GM11168 (cell line): ENCODE data around the gene COL23A1.
"Not testable (repeated sequence)": the region's sequence is repeated elsewhere in the genome, so short reads cannot be mapped to it uniquely, and the experiment has no call there.

ENCODE experiments used
- in situ Hi-C: fragments of 300-500 bp; cut with MboI; formaldehyde crosslinking; loops from one replicate; pipeline ENCODE4 v1.12.0; 2022; ENCODE audit warnings: low sequenced_read_pairs; ENCODE audit not compliant: unreplicated experiment

COL23A1 gene

DNA sequence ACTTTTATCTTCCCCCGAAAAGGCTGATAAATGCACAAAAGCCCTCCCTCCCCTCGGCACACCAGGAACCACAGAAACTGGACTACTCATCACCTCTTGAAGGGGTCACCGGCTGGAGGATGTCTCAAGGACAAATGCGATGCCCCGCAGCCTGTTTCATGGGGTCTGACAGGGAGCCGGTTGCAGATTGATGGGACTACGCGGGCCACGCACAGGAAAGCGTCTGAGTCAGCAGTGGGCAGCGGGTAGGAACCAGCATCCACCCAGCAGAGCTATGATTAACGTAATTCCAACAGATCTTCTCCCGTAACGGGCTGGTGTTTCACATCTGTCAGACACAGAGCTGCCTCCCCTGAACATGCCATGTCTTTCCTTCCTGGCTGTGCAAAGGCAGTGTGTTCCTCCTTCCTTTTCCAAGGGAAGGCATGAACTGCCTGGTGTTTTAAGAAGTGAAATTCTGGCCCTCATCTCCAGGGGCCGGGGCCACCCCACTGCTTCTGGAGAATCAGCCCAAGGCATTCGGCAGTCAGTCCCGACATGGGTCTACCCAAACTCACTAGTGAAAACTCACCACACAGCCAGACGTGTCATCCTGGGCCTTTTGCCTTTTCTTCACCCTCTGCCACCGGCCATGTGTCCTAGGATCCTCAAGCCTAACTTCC, 213.1 kb downstream of the COL23A1 start:
- in situ Hi-C loops: no loop called here

DNA sequence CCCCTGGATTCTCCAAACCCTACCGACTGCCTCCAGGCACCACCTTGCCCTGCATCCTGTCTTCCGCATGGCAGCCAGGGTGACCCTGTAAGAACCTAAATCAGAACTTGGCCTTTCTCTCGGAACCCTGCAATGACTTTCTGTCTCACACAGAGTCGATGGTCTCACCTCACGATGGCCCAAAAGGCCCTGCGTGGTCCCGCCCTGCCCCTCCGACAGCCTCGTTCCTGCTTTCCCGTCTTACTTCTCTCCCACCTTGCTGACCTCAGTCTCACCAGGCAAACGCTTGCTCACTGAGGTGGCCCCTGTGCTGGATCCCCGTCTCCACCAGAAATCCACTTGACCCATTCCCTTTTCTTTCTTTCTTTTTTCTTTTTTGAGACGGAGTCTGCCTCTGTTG, 214.8 kb downstream of the COL23A1 start:
- in situ Hi-C loops: no loop called here

DNA sequence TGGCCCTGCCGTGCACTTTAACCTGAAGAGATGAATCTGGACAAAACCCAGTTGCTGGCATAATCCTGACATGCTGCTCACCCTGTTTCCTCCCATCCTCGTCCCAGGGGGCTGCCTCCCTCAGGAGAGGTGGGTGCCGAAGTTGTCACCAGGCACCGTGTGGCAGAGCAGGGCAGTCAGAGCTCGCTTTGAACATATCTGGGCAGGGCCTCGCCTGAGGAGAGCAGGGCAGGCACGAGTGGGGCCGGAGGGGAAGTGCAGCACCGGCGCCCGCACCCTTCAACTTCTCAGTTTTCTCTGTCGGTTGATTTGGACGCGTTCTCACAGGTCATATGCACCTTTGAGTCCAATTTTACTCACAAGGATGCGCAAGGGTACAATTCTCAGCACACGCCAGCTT, 216.5 kb downstream of the COL23A1 start:
- in situ Hi-C loops: no loop called here

DNA sequence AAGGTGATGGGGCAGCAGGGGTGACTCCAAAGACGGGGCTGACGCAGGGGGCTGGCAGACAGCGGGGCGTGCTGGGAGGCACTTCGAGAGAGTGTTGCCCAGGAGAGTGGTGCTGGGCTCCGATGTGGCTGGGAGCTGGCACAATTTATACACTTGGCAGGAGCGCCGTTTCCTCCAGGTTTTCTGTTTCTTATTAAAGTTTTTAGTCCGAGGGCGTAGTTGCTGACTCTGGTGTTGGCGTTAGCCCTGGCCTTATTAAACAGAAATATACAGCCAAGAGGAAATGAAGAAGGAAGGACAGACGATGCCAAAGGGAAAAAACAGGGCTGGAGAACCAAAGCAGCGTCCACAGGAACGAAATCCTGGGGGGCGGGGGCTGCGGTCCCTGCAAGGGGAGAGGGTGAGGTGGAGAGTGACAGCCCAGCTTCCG, 218.0 kb downstream of the COL23A1 start:
- in situ Hi-C loops: no loop called here

DNA sequence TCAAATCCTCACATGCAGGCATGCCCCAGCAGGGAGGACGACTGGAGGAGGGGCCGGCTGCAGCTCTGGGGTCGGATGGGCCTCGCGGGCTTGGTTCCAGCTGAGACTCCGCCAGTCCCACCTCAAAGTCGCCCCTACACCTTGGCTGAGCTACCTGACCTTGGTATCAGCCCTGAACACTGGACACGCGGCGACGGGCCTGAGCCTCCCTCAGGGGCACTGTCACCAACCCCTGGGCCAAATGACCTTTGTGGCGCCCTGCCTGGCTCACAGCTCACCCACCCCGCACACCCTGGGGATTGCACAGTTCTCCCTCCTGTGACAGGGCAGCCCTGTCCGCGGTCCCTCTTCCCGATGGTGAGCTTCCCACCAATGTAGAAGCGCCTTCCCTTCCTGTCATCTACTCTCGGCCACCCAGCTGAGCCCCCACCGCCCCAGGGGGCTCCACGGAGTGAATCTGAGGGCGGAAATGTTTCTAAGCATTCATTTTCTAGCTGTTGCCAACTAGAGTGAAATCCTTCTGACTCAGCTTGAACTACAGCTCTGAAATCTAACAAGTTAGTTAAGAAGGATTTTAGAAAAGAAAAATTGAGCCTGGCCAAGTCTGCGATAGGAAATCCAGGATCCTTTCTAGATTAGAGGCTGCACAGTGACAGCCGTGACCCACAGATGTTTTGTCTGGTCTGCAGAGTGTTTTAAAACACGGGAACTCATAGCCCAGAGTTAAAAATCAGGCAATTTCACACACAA, 218.7 kb downstream of the COL23A1 start:
- in situ Hi-C loops: no loop called here

DNA sequence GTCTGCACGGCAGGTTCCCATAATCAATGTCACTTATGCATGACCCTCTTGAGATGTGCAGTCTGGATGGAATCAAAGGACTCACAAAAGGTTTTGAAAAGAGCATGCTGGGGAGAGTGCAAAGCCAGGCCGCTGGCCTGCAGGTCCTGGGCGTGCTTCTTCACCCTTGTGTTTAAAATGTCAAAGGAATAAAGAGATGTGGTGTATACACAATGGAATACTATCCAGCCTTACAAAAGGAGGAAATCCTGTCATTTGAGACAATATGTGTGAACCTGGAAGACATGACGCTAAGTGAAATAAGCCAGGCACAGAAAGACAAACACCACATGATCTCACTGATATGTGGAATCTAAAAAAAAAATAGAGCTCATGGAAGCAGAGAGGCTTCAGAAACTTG, 220.1 kb downstream of the COL23A1 start:
- in situ Hi-C loops: no loop called here

DNA sequence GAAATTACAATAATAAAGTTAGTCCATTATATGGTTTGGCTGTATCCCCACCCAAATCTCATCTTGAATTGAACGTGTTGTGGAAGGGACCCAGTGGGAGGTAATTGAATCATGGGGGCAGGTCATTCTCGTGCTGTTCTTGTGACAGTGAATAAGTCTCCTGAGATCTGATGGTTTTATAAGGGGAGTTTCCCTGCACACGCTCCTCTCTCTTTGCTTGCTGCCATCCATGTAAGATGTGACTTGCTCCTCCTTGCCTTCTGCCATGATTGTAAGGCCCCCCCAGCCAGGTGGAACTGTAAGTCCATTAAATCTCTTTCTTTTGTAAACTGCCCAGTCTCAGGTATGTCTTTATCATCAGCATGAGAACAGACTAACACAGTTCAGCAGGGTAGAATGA, 220.7 kb downstream of the COL23A1 start:
- in situ Hi-C loops: not testable (repeated sequence)

DNA sequence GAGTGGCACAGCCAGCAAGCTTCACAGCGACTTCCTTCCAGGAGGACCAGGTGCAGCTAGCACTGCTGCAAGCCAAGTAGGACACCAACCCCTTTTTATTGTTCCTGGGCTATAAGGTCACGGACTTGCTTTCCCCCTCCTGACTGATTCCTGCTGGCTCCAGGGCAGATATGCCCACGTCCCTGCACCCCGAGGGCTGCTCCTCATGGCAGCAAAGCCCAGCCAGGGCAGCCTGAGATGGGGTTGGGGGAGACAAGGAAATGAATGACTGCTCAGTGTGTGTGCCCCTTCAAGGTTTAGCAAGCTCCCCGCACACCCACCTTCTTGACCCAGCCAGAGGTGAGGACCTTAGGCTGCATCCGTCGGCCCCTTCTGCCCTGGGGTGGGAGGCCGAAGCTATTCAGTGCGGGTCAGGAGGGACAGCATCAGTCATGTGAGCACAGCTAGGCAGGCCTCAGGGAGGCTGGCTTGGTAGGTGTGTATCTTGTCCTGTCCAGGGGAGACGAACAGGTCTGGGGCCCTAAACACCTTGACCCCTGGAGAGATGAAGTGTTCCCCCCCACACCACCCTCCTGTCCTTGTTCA, 221.4 kb downstream of the COL23A1 start:
- in situ Hi-C loops: no loop called here

DNA sequence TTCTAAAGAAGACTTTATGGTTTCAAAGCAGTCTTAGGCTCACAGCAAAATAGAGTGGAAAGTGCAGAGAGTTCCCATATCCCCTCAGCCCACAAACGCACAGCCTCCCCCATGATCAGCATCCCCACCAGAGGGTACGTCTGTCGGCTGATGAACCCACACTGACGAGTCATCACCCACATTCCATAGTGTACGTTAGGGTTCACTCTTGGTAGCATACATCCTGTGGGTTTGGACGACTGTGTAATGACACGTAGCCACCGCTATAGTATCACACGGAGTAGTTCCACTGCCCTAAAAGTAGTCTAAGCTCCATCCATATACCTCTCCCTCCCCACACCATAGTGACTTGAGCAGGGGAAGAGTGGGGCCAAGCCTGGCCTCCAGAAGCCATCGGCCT, 221.9 kb downstream of the COL23A1 start:
- in situ Hi-C loops: no loop called here

DNA sequence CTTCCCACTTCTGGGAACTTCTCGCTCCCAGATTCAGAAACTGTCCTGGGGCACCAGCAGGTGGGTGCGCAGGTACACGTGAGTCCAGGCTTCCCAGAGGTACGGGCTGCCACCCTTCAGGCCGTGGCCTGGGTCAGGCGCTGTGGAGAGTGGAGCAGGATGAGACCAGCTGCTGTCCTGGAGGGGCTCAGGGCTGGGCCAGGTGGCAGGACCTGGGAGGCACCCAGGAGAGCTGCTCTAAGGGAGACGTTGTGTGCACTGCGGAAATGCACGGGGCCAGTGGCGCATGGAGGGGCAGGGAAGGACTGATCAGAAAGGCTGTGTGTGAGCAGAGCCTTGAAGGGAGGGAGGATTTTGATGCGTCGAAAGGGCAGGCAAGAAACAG, 222.5 kb downstream of the COL23A1 start:
- in situ Hi-C loops: no loop called here

DNA sequence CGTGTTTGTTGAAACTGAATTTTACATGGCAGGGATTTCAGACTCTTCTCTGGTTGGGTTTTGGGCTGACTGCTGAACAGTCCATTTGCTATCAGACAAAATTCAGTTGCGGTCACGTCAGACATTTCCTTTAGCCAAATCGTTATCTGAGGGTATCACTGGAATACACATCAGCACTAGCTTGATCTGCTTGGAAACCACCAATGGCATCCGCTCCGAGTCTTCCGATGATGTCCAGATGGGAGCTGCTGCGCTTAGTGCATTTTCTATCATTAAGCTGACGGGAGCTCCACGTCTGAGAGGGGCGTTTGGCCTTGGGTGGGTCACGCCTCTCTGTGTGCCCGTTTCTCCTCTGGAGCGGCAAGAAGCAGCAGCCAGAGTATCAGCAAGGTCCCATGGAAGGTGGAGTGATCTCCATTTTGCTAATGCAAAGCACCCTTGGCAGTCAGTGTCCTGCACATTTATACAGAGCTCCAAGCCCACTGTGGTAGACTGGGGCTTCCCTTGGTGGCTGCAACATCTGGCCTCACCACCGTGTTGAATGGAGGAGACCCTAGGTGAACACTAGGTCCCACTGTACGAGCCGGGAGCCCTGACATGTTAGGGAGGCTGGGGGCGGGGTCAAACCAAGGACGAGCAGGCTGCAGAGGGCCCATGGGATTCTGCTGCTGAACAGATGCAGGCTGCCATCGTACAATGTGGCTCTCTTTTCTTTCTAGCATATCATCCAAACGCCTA, 223.0 kb downstream of the COL23A1 start:
- in situ Hi-C loops: no loop called here

DNA sequence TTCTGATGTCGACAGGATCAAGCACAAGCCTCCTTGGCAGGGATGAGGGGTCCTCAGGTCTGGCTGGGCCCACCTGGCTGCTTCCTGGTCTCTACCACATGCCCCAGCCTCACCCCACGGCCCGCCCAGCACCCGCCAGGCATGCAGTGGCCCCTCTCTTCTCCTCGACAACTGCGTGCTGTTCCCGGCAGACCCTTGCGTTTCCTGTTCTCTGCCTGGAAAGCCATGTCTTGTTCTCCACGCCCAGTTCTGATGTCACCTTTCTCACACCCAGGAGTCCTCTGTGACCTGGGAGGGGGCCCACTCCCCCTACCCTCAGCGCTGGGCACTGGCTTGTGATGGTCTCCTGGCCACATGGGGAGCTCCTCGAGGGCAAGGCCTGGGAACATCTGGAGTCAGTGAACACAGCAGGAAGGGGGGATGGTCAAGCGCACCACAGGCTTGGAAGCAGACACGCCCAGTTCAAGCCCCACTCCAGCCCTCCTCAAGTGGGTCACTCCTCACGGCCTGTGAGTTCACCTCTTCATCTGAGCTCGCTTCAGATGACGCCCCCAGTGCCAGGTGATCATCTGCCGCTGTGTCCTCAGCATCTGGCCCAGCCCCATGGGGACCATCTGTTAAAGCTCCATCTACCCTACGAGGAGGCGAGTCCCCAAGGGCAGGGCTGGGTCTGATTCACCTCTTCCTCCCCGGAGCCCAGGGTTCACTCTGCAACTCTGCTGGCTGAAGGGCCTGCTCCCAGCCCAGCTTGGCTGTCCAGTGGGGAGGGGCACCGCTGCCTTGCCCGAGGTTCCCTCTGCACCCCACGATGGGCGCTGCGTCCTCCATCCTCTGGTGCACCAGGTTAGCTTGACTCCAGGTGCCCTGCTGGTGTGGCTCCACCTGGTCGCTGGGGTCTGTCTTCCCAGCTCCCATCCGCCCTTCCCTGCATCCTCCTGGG, 224.4 kb downstream of the COL23A1 start:
- in situ Hi-C loops: no loop called here

DNA sequence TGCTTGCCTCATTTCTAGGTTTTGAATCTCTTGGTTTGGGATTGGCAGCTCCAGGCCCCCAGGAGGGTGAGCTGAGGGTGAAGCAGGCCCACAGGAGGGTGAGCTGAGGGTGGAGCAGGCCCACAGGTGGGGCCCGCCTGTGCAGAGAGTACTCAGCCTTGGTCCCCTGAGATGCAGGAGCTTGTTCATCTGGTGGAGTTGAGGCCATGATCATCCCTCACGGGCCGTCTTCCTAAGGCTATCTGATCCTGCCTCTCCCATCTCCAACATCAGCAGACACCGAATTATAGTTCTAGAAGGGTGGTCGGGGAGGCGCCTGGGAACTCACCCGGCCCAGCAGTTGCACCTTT, 225.9 kb downstream of the COL23A1 start:
- in situ Hi-C loops: no loop called here

DNA sequence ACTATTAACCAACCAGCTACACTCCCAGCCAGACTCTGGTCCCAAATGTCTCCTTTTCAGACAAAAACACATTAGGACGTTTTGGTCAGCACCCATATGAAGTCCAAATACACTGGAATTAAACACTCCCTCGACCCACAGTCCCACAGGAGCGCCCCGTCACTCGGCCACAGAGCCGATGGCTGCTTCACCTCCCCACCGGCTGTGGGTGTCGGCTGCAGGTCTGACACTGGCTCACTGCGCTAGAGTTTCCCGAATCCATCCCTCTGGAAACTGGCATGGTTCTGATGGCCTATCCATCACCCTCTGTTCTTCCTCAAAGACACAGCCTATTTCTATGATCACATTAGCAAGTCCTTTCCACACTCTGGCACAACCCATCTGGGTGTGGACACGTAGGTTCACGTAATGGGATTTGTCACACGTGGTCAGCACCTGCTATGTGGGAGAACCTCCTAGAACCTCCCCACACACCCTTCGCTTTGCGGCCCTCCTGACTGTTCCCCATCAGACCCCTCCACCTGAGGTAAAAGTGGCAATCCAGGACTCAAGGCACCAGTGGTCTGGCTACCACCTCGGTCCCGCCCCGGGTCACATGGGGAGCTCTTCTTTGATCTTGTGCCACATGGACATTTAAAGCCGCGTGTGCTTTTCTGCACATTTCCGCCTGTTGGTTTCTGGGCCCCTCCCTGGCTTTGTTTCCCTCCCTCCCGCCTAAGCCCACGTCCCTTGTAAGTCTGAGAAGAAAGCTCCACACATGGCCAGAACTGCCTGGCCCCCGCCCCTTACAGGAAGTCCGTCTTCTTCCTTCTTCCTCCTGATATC, 226.5 kb downstream of the COL23A1 start:
- in situ Hi-C loops: no loop called here

DNA sequence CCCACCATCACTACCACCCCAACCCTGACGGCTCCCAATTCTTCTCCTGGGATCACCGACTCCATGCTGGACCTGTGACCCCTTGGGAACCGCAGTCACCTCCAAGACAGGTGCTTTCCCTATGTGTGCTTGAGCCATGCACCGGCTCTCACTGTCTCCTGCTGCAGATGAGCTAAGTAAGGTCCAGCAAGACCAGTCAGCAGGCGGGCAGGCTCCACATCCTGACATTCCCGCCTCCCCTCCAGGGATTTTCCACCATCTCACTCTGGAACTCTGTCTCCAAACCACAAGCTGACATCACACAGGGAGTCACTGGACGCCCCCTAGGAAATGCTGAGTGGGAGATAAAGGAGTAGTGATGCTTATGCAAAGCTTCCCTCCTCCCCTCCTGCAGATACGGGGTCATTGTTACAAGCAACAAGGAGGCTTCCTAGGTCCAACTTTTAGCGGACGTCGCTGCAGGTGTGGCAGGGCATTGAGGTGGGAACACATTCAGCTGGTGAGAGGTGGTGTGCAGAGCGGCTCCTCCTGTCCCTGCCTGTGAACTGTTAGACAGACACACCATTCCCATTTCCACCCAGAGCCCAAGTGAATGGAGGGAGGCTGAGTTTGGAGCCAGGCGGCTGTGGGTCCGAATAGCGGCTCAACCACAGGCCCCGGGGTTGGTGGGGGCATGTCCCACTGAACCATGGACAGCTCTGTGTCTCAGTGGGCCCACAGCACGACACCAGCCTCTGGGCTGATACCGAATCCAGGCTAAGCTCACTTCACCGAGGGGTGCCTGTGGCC, 228.3 kb downstream of the COL23A1 start:
- in situ Hi-C loops: no loop called here

DNA sequence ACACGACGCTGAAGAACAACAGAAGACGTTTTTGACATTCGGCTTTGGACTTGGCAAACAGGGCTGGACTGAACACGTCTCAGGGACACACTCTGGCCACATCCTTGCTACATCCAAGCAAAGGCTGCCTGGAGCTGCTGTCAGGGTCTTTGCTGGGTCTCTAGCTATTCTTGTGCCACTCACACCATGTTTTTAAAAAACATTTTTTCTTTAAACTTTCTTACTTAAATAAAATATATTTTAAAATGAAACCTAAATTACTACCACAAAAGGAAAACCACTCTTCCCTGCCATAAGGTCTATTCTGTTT, 229.3 kb downstream of the COL23A1 start:
- in situ Hi-C loops: no loop called here

DNA sequence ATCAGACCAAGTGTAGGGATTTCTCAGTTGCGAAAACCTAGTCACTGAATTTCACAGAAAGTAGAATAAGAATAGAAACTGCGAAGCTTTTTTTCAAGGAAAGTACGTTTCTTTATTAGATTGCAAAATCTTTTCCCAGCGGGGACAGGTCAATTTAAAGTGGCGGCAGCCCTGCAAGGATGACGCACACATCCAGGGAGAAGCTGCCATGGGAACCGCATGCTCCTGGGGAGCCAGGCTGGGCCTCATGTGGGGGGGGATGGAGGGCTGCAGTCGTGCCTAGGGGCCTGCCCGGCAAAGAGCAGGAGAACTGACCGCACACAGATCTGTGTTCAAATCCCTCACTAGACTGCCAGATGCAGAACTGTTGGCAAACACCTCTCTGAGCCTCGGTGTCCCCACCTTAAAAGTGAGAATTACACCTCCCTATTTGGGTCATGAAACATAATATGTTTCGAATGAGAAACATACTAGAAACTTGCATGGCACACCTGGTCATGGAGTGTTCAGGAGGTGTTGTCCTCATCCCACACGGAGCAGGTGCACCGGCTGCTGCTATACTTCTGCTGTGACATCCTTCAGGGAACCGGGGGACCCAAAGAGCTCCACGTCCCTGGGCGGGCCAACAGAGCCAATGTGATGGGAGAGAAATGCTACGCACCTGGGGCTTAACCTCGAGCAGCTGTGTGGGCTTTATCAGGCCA, 229.8 kb downstream of the COL23A1 start:
- in situ Hi-C loops: no loop called here

DNA sequence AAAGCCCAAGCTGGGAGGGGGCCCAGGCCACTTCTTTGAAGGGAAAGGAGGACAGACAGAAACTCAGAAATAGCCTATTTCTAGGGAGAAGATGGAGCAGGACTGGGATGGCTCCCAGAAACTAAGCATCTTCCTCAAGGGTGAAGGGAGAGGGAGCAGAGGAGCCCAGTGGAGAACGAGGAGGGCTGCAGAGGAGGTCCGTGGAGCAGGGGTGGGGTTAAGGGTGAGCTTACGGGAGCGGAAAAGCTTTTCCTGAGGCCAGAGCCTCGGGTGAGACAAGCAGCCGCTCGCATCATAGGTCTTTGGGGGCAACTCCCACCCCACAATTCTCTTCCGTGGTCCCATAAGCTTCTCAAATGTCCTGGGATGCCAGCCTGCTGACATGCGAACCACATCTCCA, 230.5 kb downstream of the COL23A1 start:
- in situ Hi-C loops: no loop called here
